Measurements from ENCODE around the gene B3GALT6.

Gene B3GALT6

DNA sequence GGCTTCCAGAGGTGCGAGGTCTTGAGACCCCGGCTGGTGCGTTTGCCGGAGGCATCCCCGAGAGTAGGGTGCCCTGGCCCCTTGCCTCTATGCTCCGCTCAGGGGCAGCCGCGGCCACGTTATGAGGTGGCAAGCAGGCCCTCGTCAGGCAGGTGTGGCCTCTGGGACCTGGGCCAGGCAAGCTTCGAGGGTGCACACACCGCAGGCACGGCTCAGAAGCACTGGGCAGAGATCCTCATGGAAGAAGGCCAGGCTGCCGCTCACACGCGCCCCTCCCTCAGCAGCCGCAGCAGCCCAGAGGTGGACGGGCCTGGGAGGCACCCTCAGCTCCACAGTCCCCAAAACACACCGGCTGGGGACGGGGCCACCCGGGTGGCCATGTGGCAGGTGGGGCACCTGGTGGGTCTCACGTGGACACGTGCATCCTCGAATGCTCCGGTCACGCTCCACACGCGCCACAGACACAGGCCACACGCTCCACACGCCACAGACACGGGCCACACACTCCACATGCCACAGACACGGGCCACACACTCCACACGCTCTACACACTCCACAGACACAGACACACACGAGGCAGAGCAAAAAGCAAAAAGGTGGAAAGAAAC, 6.7 kb upstream of the B3GALT6 start:
- H3K27ac ChIP-seq: no peak overlapping the region
- TF ChIP-seq ZFX (IDR thresholded peaks at IDR 0.05; ENCODE audit: borderline replicate concordance): no peak
- TF ChIP-seq, protein P1, sequence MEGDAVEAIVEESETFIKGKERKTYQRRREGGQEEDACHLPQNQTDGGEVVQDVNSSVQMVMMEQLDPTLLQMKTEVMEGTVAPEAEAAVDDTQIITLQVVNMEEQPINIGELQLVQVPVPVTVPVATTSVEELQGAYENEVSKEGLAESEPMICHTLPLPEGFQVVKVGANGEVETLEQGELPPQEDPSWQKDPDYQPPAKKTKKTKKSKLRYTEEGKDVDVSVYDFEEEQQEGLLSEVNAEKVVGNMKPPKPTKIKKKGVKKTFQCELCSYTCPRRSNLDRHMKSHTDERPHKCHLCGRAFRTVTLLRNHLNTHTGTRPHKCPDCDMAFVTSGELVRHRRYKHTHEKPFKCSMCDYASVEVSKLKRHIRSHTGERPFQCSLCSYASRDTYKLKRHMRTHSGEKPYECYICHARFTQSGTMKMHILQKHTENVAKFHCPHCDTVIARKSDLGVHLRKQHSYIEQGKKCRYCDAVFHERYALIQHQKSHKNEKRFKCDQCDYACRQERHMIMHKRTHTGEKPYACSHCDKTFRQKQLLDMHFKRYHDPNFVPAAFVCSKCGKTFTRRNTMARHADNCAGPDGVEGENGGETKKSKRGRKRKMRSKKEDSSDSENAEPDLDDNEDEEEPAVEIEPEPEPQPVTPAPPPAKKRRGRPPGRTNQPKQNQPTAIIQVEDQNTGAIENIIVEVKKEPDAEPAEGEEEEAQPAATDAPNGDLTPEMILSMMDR (IDR thresholded peaks at IDR 0.05): no peak

DNA sequence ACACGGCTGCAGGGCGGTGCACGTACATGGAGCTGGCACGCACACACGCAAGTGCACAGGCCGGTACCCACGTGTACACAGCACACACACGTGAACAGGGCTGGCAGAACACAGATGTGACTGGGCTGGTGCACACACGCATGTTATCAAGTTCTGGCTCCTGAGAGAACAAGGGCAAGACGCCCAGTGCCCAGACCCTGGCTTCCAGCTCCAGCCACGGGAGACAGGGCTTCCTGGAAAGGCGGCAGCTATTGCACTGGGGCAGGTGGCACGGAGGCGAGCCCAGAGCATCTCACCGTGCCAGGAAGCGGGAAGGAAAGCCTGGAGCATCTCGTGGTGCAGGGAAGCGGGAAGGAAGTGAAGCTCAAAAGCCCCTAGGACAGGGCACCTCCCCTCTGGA, 6.1 kb upstream of the B3GALT6 start:
- TF ChIP-seq ZFX (IDR thresholded peaks at IDR 0.05; ENCODE audit: borderline replicate concordance): no peak
- TF ChIP-seq, protein P1 (IDR thresholded peaks at IDR 0.05): no peak
- no peak overlapping the region for H3K27ac ChIP-seq

DNA sequence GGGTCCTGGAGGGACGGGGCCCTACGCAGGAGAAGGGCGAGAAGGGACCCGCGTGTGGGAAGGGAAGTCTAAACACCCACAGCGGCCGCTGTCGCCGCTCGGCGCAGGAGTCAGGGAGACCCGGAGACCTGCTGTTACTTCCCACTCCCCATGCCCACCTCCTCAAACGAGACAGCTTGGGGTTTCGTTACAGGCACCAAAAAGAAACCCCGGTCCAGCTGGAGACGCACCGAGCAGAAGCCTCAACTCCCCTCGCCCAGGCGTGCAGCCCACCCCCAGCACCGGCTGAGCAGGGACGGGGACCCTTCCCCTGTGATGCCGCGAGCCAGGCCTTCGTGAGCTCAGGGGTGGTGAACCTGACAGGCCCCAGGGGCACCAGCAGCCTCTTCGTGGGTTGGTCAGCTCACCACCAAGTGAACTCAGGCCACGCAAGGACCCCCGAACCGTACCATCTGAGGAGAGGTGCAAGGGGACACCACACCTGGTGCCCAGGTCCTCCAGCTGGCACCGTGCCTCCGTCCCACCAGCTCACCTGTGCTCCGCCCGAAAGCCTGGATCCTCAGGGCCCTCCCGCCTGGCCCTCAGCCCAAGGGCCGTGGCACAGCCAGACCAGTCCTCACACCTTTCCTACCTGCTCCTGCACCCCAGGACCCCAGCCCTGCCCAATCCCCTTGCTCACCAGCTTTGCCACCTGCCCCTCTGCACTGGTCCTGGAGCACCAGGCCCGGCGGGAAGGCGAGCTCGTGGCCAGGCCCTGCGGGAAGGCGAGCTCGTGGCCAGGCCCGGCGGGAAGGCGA, 5.3 kb upstream of the B3GALT6 start:
- no peak overlapping the region for H3K27ac ChIP-seq
- TF ChIP-seq, protein P1 (IDR thresholded peaks at IDR 0.05): no peak
- no peak for TF ChIP-seq ZFX (IDR thresholded peaks at IDR 0.05; ENCODE audit: borderline replicate concordance)

DNA sequence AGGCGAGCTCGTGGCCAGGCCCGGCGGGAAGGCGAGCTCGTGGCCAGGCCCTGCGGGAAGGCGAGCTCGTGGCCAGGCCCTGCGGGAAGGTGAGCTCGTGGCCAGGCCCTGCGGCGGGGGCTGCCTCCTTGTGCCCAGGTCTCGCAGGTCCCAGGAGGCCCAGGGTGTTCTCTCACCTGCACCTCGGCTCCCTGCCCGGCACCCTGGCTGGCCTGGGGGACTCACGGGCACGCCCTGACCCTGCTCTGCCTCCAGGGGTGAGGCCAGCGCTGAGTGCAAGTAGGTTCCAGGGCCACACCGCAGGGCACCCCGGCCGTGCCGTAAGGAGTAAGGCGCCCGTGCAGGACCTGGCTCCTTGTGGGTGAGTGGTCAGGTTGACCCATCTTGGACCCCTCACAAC, 4.7 kb upstream of the B3GALT6 start:
- TF ChIP-seq ZFX (IDR thresholded peaks at IDR 0.05; ENCODE audit: borderline replicate concordance): no peak
- H3K27ac ChIP-seq: no peak overlapping the region

DNA sequence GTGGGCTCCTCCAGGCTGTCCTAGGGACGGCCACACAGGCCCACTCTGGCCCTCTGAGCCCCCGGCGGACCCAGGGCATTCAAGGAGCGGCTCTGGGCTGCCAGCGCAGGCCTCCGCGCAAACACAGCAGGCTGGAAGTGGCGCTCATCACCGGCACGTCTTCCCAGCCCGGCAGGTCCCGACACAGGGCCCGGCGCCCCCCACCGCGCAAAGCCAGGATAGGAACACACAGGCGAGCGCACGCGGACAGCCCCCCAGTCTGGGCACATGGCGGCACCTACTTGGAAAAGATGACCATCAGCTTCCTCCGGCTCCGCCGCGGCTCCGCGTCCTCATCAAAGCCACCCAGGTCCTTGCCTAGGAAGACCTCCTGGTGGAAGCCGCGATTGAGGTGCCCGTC, 3.9 kb upstream of the B3GALT6 start:
- TF ChIP-seq, protein P1 (IDR thresholded peaks at IDR 0.05): no peak
- no peak for TF ChIP-seq ZFX (IDR thresholded peaks at IDR 0.05; ENCODE audit: borderline replicate concordance)
- no peak overlapping the region for H3K27ac ChIP-seq

DNA sequence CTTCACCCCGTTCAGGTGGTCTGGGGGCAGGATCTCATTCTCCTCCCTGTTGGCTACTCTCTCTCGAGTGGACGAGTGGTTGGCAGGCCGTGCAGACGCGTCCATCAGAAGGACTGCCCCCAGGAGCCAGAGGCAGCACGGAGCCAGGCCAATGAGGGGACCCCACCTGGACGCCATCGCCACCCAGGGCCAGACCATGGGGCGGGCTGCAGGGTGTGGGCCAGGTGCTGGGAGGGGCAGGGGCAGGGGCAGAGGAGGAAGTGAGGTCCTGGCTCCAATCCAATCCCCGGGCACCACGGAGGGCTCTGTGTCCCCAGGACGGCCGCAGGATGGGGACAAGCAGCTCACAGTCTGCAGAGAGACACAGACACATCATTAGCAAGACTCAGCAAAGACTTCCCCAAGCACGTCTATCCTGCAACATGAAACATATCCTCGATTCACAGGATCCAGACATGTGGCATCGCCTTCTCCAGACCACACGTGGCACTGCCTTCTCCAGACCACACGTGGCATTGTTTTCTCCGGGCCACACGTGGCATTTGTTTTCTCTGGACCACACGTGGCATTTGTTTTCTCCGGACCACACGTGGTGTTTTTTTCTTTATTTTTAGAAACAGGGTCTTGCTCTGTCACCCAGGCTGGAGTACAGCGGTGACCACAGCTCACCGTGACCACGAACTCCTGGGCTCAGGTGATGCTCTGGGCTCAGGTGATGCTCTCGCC, 3.3 kb upstream of the B3GALT6 start:
- TF ChIP-seq ZFX (IDR thresholded peaks at IDR 0.05; ENCODE audit: borderline replicate concordance): no peak
- TF ChIP-seq, protein P1 (IDR thresholded peaks at IDR 0.05): no peak
- H3K27ac ChIP-seq: no peak overlapping the region

DNA sequence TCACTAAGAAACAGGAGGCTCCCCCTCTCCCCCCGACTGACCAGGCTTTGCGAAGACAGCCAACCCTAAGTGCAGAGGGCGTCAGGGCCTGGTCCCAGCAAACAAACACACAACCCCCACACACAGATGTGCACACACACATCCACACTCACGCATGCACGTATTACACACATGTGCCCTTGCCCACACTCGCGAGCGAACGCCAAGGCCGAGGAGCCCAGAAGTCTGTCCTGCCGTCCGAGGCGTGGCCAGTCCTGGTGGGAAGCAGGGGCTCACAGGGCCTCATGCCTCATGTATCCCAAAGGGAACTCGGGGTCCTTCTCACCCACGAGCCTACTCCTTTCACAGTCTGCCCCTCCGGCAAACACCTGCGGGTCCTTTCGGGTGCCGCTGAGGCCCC, 2.3 kb upstream of the B3GALT6 start:
- H3K27ac ChIP-seq: no peak overlapping the region
- TF ChIP-seq, protein P1 (IDR thresholded peaks at IDR 0.05): no peak
- TF ChIP-seq ZFX (IDR thresholded peaks at IDR 0.05; ENCODE audit: borderline replicate concordance): no peak

Measured in 22Rv1 (cell line).